Measurements from ENCODE around the gene FAM221B. TPM values are rescaled to one million over a fixed set of nuclear protein-coding genes. Genes with fewer than 3 reads are reported as not detected.

The FAM221B gene
- total and polyA plus RNA-seq, 8 donors = 0.10 TPM; not detected in 7

DNA sequence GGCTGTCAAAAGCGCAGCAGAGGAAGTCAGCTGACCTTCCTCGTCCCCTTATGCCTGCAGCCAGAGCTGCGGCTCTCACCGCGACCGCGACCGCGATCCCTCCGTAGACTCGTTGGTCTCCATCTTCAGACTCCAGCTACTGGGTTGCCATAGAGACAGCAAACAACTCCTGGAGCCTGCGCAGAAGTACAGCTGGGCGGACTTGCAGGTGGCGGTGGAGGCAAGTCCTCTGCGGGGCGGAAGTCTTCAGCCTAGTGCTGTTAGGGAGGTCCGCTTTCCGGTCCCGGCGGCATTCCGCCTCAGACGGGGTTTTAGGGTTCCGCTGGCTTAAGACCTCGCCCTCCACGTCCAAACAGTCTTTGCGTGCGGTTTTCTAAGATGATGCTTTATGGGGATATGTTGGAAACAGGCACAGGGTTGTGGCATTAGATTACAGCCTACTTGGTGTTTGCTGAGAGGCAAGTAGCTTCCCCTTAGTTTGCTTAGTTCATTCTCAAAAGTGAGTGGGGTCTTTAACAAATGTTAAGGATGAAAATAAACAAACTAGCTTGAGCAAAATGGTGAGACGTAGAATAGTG, 16.4 kb downstream of the FAM221B start, which contains the start of gene SPAG8:
SPAG8 (minus strand) TSS at position 238 of the 578 bp plus-strand sequence; CDS start at position 123, 115 bp downstream.
- Histone ChIP-seq H3K27me3 (no peaks in the 10 kb centered on the region), H3K27ac (peak within 1 kb of the TSS; percentile 68 to 98 (median 97)), H3K4me1 (peaks cover 24 to 41% (median 37%) of the 10 kb centered on the region in 4 donors), H3K36me3 (peaks cover 9 to 34% (median 33%) of the 10 kb centered on the region in 4 donors), H3K4me3 (peak within 1 kb of the TSS; percentile 44 to 65 (median 52)), H3K9me3 (no peaks in the 10 kb centered on the region)
- WGBS, 5 donors = 1% methylated on average over 23 to 28 of the region's 28 CpGs
- DNase-seq = peak; percentile 94 to 98
- TF ChIP-seq, protein P1, sequence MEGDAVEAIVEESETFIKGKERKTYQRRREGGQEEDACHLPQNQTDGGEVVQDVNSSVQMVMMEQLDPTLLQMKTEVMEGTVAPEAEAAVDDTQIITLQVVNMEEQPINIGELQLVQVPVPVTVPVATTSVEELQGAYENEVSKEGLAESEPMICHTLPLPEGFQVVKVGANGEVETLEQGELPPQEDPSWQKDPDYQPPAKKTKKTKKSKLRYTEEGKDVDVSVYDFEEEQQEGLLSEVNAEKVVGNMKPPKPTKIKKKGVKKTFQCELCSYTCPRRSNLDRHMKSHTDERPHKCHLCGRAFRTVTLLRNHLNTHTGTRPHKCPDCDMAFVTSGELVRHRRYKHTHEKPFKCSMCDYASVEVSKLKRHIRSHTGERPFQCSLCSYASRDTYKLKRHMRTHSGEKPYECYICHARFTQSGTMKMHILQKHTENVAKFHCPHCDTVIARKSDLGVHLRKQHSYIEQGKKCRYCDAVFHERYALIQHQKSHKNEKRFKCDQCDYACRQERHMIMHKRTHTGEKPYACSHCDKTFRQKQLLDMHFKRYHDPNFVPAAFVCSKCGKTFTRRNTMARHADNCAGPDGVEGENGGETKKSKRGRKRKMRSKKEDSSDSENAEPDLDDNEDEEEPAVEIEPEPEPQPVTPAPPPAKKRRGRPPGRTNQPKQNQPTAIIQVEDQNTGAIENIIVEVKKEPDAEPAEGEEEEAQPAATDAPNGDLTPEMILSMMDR (IDR thresholded peaks at IDR 0.05) = no peak
- TF ChIP-seq POLR2AphosphoS5 (IDR thresholded peaks at IDR 0.05) = peak; percentile 52 to 89 (median 77)
- intact Hi-C loops (cut with DNase I; ENCODE audit: low total_unique reads) = no loop called here

DNA sequence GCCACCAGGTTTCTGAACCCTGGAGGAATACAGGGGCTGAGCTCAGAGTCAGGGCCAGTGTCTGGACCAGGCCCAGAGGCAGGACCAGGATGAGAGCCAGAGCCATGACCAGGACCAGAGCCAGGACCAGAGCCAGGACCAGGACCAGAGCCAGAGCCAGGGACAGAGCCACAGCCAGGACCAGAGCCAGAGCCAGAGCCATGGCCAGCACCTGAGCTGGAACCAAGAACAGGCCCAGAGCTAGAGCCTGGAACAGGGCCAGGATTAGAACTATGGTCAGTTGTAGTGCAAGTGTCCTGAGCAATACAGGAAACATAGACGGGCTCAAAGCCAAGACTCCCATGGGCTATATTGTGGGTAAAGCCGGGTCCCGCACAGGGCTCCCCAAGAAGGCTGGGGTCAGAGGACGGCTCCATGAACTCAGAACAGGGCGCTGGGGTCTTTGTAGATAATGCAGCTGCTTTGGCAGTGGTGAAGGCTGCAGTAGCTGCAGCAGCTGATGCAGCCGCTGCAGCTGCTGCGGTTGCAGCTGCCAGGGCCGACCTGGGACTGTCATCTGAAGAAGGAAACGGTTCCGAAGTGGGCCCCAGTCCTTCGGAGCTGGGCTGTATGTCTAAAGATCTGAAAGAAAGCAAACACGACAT, 17.0 kb downstream of the FAM221B start:
- 8 to 11% (median 9%) methylated on average over 12 of the region's 12 CpGs for WGBS, 5 donors
- intact Hi-C loops (cut with DNase I; ENCODE audit: low total_unique reads) = no loop called here
- TF ChIP-seq POLR2A (IDR thresholded peaks at IDR 0.05) (no peak), POLR2AphosphoS5 (IDR thresholded peaks at IDR 0.05) (no peak)
- H3K36me3 ChIP-seq = peaks cover 14 to 40% (median 39%) of the 10 kb centered on the region in 4 donors
- H3K9me3 ChIP-seq = no peaks in the 10 kb centered on the region
- peak in 1 of 2 donors; percentile 61 for DNase-seq
- H3K4me3 ChIP-seq = peak overlapping the region; percentile 44 to 65 (median 52)
- peaks cover 24 to 41% (median 37%) of the 10 kb centered on the region in 4 donors for H3K4me1 ChIP-seq
- H3K27ac ChIP-seq = peak overlapping the region; percentile 2 to 98 (median 84)
- no peaks in the 10 kb centered on the region for H3K27me3 ChIP-seq

DNA sequence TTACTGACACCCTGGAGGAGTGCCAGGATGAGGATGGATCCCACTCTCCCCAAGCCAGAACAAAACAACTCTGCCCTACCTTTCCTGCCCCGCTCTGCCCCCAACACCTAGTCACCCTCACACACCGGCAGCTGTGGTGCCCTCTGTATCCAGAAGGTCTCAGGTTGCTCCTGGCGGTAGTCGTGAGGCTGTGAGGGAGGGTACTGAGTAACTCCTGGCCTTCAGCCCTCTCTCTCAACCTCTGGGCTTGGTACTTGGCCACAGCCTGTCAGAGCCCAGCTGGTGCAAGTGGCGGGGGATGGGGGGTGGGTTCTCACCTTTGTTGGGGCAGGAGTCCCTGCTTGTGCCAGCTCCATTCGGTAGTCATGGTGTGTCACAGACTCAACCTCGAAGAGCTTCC, 18.4 kb downstream of the FAM221B start:
- TF ChIP-seq POLR2A (IDR thresholded peaks at IDR 0.05) = no peak
- TF ChIP-seq, protein P1 (IDR thresholded peaks at IDR 0.05) = no peak
- no peak for TF ChIP-seq EP300 (IDR thresholded peaks at IDR 0.05)
- no peak for TF ChIP-seq POLR2AphosphoS5 (IDR thresholded peaks at IDR 0.05)
- DNase-seq = no peak
- intact Hi-C loops (cut with DNase I; ENCODE audit: low total_unique reads) = no loop called here
- Histone ChIP-seq H3K27me3 (no peaks in the 10 kb centered on the region), H3K9me3 (no peaks in the 10 kb centered on the region), H3K36me3 (peaks cover 22 to 54% (median 53%) of the 10 kb centered on the region in 4 donors), H3K27ac (no peak overlapping the region), H3K4me3 (no peak overlapping the region), H3K4me1 (peaks cover 24 to 41% (median 37%) of the 10 kb centered on the region in 4 donors)
- 88 to 100% (median 95%) methylated on average over 4 to 7 of the region's 7 CpGs for WGBS, 5 donors

DNA sequence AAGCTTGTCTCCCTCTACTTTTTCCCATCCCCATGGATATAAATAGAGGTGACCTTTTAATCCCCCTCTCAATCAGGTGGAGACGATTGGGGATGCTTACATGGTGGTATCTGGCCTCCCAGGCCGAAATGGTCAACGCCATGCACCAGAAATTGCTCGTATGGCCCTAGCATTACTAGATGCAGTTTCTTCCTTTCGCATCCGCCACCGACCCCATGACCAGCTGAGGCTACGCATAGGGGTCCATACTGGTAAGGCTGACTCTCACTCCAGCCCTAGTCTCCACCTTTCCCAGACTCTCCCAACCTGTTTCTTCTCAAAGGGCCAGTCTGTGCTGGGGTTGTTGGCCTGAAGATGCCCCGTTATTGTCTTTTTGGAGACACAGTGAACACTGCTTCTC, 20.1 kb downstream of the FAM221B start:
- Histone ChIP-seq H3K4me3 (no peak overlapping the region), H3K9me3 (no peaks in the 10 kb centered on the region), H3K36me3 (peaks cover 22 to 68% (median 66%) of the 10 kb centered on the region in 4 donors), H3K27me3 (no peaks in the 10 kb centered on the region), H3K27ac (no peak overlapping the region), H3K4me1 (peaks cover 14 to 31% (median 26%) of the 10 kb centered on the region in 4 donors)
- intact Hi-C loops (cut with DNase I; ENCODE audit: low total_unique reads) = loop anchor here (10.0 kb wide), 1 partner anchor 56 kb away; no protein-coding TSS in a partner anchor
- TF ChIP-seq, protein P1 (IDR thresholded peaks at IDR 0.05) = no peak
- no peak for TF ChIP-seq POLR2AphosphoS5 (IDR thresholded peaks at IDR 0.05)
- TF ChIP-seq POLR2A (IDR thresholded peaks at IDR 0.05) = no peak
- TF ChIP-seq EP300 (IDR thresholded peaks at IDR 0.05) = no peak
- WGBS, 5 donors = 91 to 94% (median 94%) methylated on average over 9 of the region's 9 CpGs
- DNase-seq = no peak

Data from stomach (tissue), 9 donors.